HTERT RPE-1 (cell line): ENCODE measurements around the gene SSTR1.
"Not testable (repeated sequence)": the region's sequence is repeated elsewhere in the genome, so short reads cannot be mapped to it uniquely, and the experiment has no call there.

Source experiments
- in situ Hi-C: fragments of 300-500 bp; cut with MboI; formaldehyde crosslinking; loops from 4 replicates; pipeline ENCODE4 v1.14.3; 2020; ENCODE audit warnings: low sequenced_read_pairs

The SSTR1 gene, protein sequence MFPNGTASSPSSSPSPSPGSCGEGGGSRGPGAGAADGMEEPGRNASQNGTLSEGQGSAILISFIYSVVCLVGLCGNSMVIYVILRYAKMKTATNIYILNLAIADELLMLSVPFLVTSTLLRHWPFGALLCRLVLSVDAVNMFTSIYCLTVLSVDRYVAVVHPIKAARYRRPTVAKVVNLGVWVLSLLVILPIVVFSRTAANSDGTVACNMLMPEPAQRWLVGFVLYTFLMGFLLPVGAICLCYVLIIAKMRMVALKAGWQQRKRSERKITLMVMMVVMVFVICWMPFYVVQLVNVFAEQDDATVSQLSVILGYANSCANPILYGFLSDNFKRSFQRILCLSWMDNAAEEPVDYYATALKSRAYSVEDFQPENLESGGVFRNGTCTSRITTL

GRCh38 chr14:38207736-38208617 is at the start of gene SSTR1:
TSS of gene SSTR1 (plus strand) at chr14:38207904. CDS start at chr14:38209390, 1,486 bp downstream.
- in situ Hi-C loops, result no loop called here

DNA sequence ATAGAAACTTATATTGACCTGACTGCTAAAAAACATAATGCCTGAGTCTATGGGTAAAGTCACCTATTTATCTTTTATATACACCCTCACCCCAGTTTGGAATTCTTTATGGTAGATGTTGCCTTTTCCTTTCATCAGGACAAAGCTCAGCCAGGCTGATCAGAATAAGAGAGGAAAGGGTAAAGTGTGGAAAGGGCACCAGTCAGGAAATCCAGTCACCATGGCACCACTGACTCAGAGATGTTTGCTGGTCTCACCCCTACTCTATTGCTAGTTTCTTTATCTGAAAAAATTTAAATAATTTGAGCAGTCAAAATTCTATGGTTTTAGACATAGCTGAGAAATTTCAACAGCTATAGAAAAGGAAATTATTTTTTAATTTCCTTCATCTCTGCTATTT is 49.2 kb upstream of the SSTR1 start:
- in situ Hi-C loops, result no loop called here

DNA sequence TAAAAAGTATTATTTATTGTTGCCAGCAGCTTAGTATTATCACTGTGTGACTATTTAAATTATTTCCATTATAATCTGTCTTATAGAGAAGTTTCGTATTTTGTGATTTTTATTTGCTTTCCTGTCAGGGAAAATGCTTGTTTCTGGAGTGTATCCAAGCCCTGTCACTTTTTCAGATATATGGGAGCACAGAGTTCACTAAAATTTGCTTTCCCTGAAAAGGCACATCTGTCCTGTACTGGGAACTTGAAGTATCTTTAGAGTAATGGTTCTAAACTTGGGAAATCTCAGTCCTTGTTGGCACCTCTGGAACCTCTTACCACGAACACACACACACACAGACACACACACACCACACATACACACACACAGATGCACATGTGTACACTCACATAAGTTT is 39.3 kb upstream of the SSTR1 start:
- in situ Hi-C loops, result no loop called here

DNA sequence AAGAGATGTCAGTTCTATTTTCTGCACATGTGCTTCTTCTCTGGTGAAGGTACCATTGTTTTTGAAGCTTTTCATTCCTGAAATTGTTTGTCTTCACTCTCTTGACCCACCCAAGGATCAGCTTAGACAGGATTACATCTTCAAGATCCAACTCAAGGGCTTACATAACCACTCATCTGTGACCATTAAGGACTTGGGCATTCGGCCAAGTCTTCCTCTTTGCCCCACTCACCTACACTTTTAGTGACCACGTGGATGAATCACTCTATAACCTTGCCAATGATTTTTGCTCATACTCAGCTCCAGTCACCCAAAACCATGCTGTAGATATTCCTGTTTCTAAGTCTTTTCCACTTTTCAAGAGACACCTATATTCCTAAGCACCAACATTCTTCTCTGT is 36.5 kb upstream of the SSTR1 start:
- in situ Hi-C loops, result no loop called here

- in situ Hi-C loops, result no loop called here
These were observed 33.0 kb upstream of the SSTR1 start for GRCh38 chr14:38174711-38175110.

GRCh38 chr14:38175658-38176057 is 32.0 kb upstream of the SSTR1 start:
- in situ Hi-C loops, result no loop called here

- in situ Hi-C loops, result no loop called here
These were observed 31.3 kb upstream of the SSTR1 start for GRCh38 chr14:38176379-38176778.

GRCh38 chr14:38184132-38184531 is 23.6 kb upstream of the SSTR1 start:
- in situ Hi-C loops, result no loop called here

- in situ Hi-C loops, result no loop called here
These were observed 22.0 kb upstream of the SSTR1 start for GRCh38 chr14:38185671-38186070.

DNA sequence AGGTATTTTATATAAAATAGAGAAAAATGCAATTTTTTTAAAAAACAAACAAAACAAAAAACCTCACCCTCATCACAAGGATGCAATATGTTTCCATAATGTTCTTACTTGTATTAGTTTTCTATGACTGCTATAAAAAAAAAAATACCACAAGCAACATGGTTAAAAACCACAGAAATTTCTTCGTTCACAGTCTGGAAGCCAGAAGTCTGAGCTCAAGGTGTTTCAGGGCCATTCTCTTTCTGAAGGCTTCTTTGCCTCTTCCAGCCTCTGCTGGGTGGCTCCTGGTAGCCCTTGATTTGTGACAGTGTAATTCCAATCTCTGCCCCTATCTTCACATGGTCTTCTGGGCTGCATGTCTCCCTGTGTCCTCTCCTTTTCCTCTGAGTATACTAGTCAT is 21.5 kb upstream of the SSTR1 start:
- in situ Hi-C loops, result no loop called here

DNA sequence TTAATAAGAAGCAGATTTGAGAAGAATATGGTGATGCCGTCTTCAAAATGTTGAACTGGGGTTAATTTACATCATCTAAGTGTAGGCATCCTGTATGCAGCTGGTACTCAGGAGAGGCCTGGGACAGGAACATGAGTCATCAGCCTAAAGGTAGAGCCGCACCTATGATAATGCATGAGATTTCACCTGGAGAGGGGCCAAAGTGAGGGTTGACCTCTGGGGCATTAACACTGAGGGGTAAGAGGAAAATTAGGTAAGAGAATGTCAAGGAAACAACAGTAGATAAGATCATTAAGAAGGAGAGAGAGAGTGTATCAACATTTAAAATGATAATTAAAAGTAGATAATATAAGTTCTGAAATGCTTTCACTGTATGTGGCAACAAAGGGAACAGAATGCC is 20.2 kb upstream of the SSTR1 start:
- in situ Hi-C loops, result no loop called here

DNA sequence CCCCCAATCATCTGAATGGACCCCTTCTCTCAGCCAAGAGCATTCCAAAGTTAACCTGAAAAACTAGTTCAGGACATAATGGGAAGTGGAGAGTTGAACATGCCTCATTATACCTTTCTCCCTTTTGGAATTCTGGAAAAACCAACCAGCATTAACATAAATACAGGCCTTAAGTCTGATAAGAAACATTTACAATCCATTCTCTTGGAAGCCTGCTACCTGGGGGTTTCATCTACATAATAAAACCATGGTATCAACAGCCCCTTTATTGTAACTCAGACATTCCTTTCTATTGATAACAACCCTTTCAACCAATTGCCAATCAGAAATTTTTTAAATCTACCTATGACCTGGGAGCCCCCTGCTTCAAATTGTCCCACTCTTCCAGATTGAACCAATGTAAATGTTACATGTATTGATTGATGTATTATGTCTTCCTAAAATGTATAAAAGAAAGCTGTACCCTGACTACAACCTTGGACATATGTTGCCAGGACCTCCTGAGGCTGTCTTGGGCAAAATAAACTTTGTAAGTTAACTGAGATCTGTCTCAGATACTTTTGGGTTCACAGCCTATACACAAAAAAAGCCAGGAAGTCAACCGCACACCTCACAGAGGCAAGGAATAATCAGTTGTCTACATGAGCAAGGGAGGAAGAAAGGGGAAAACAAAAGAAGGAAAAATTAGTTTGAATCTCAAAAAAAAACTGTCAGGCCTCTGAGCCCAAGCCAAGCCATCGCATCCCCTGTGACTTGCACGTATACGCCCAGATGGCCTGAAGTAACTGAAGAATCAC is 17.6 kb upstream of the SSTR1 start:
- in situ Hi-C loops, result no loop called here

GRCh38 chr14:38190846-38191245 is 16.9 kb upstream of the SSTR1 start:
- in situ Hi-C loops, result not testable (repeated sequence)

DNA sequence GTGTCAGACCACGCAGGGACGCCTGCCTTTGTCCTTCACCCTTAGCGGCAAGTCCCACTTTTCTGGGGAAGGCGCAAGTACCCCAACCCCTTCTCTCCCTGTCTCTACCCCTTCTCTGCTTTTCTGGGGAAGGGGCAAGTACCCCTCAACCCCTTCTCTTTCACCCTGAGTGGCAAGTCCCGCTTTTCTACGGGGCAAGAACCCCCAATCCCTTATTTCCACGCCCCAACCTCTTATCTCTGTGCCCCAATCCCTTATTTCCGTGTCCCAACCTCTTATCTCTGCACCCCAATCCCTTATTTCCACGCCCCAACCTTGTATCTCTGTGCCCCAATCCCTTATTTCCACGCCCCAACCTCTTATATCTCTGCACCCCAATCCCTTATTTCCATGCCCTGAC is 16.2 kb upstream of the SSTR1 start:
- in situ Hi-C loops, result not testable (repeated sequence)

DNA sequence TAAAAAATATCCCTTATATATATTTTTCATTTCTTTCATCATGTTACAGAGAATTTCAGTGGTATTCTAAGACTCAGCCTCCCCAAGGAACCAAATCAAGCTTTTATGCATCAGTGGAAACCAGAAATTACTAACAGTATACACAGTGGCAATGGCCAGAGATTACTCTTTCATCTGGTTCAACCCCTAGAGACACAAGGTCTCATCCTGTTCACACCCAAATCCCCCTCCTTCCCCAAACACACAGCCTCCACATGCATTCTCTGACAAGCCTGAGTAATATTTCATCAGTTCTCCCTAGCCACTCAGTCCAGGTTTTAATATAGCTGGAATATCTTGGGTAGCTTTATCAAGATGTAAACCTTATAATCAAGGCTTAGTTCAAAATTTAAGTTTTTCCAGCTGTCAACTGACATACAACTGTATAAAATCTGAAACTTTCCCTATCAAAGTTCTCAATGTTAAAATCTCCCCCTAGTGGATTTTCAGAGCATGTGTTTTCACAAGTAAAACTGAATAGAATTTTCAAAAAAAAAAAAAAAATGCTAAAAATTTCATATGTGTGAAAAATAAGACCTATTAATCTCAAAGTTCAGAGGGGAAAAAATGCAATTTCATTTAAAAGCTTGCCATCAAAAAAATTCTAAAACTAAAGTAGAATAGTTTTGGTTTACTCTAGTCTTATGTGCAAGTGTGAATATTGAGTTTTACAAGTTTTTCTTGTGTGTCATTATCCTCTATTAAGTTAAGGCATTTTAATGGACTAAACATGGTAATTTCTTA is 10.5 kb upstream of the SSTR1 start:
- in situ Hi-C loops, result no loop called here

DNA sequence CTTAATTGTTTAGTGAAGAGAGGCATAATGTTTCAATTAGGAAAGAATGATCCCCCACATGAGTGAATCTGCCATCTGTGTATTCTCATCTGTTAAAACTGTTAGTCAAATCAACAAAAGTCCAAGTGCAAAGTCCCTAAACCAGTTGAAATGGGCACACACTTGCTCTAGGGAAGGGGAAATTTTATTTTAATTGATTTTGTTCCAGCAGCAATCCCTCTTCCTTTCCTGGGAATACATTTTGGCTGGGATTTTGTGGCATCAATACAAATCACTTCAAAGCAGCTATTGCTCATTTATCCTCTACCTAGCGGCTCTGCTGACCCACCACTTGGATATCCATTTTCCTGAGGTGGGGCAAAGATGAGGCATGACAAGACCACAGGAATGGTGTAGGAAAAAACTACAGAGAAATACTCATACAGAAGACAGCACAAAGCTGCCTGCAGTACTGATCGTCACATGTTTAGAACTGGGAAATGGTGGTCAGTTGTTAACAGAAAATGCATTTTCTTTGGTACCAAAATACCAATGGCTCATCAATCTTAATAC is 9.8 kb upstream of the SSTR1 start:
- in situ Hi-C loops, result no loop called here

- in situ Hi-C loops, result no loop called here
These were observed 9.3 kb upstream of the SSTR1 start for GRCh38 chr14:38198425-38198824.

DNA sequence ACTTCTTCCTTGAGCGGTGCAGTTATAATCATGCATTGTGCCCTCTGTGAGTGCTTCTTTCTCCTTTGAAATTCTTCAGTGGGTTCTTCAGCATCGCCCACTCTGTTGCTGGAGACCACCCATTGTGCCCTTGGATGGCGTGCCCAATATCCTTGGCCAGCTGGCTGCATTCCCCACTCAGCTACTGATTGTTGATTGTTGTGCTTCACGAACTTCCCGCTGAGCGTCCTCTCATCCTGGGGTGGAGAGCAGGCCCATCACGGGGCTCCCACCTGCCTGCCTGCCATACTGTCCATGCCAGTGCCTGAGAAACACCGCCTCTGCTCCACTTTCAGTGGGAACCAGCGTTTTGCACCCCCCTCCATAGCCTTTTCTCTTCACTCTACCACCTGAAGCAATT is 8.6 kb upstream of the SSTR1 start:
- in situ Hi-C loops, result no loop called here

- in situ Hi-C loops, result no loop called here
These were observed 8.0 kb upstream of the SSTR1 start for GRCh38 chr14:38199739-38200138.

DNA sequence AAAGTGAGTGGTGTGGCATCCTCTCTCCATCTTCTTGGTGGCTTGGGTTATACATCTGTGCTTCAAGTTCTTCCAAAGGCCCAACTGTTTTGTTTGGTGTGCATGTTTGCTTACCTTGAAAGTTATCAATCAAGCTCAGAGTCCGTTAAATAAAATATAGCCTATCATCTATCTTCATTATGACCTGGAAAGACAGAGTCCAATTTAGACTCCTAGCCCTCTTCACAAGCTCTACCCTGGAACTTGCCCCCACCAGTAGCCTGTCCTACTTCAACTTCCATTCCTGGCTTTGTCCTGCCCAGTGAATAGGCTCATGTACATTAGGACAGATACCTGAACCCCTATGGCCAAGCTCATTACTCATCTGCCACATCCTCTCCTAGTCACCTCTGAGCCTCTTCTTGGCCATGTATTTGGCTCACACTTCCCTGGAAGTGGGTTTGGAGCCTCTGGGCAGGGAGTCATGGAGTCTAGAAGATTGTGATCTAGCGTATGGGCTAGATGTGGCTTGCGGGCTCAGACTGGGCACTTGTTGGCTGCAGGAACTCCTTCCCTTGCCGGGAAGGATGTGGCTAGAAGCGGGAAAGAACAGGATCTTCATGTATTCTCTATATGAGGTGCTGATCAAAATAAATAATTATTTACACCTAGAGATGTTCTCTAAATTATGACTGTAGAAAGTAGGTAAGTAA is 6.4 kb upstream of the SSTR1 start:
- in situ Hi-C loops, result no loop called here
